Activated T-cell treated with anti-CD3 and anti-CD28 coated beads, Interleukin-2, amount 50 U/mL, for 24 hours (primary cell): ENCODE data around the gene ATP6V1G3.
"Not testable (repeated sequence)": the region's sequence is repeated elsewhere in the genome, so short reads cannot be mapped to it uniquely, and the experiment has no call there.

Source experiments
- DNase-seq: peaks from one replicate; pipeline ENCODE4 v3.0.0-alpha.2; 2020
- H3K27ac Mint-ChIP-seq: 2 replicates; pipeline ENCODE4 v1.8.0; 2020; ENCODE audit warnings: mild to moderate bottlenecking, mixed read lengths
- H3K27me3 Mint-ChIP-seq: 2 replicates; pipeline ENCODE4 v1.8.0; 2020; ENCODE audit warnings: mixed read lengths
- H3K36me3 Mint-ChIP-seq: 2 replicates; pipeline ENCODE4 v1.8.0; 2020; ENCODE audit warnings: low read depth, mixed read lengths
- H3K4me1 Mint-ChIP-seq: 2 replicates; pipeline ENCODE4 v1.8.0; 2020; ENCODE audit warnings: low read depth, mixed read lengths
- H3K4me3 Mint-ChIP-seq: 2 replicates; pipeline ENCODE4 v1.8.0; 2020; ENCODE audit warnings: mild to moderate bottlenecking, moderate library complexity, mixed read lengths
- H3K9me3 Mint-ChIP-seq: 2 replicates; pipeline ENCODE4 v1.8.0; 2020; ENCODE audit warnings: mixed read lengths

Gene ATP6V1G3

DNA sequence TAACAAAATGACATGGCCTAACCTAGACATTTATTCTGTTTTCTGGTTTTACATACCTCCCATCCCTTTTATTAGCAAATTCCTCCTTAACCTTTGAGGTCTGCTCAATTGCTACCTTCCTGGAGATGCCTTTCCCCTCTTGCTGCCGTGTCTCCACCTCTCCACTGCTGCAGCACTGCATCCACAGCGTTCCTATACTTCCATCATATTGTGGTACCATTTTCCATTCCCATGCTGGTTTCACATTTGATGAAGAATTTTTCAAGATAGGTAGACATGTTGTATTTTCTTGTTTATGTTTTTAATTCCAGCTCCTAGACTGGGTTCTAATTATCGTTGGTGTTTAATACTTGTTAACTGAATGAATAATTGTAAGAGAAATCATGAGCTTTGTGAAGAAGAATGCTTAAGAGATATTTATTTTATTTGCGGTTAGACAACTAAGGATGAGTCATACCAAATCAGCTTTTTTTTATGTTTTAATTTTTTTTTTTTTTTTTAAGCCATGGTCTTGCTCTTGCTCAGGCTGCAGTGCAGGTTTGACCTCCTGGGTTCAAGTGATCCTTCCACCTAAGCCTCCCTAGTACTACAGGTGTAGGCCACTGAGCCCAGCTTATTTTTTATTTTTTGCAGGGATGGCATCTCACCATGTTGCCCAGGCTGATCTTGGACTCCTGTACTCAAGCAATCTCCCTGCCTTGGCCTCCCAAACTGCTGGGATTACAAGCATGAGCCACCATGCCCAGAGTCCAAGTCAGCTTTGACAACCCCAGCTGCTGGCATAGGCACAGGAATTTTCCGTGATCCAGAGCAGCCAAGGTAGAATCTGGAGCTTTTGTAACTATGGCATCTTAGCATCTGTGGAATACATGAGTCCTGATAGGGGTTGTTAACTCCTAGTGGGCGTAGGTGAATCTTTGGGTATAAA is 44.0 kb downstream of the ATP6V1G3 start:
- no peak overlapping the region for H3K27ac Mint-ChIP-seq
- no peaks in the 10 kb centered on the region for H3K36me3 Mint-ChIP-seq
- peaks cover 10% of the 10 kb centered on the region for H3K9me3 Mint-ChIP-seq
- H3K27me3 Mint-ChIP-seq, result no peaks in the 10 kb centered on the region
- no peak for DNase-seq
- peaks cover 13% of the 10 kb centered on the region for H3K4me1 Mint-ChIP-seq
- no peak overlapping the region for H3K4me3 Mint-ChIP-seq

DNA sequence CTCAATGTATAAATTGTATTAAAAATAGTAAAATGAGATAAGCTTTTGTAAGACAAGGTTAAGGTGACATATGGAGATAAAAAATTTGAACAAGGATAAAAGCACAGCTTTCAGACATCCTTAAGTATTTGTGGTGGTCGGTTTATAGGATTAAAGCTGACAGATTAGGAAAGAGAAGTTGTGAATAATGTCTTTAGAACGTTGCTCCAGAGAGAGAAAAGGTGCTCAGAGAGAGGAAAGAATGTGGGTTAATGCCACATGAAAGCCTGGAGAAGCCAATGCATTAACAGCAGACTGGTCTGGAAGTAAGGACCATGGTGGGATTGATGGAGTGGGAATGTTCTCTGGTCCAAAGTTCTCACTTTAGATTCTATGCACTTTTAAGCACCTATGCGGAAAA is 44.8 kb downstream of the ATP6V1G3 start:
- H3K27me3 Mint-ChIP-seq, result no peaks in the 10 kb centered on the region
- H3K27ac Mint-ChIP-seq, result no peak overlapping the region
- H3K4me3 Mint-ChIP-seq, result no peak overlapping the region
- peaks cover 6% of the 10 kb centered on the region for H3K9me3 Mint-ChIP-seq
- no peaks in the 10 kb centered on the region for H3K36me3 Mint-ChIP-seq
- peaks cover 13% of the 10 kb centered on the region for H3K4me1 Mint-ChIP-seq
- DNase-seq, result no peak

DNA sequence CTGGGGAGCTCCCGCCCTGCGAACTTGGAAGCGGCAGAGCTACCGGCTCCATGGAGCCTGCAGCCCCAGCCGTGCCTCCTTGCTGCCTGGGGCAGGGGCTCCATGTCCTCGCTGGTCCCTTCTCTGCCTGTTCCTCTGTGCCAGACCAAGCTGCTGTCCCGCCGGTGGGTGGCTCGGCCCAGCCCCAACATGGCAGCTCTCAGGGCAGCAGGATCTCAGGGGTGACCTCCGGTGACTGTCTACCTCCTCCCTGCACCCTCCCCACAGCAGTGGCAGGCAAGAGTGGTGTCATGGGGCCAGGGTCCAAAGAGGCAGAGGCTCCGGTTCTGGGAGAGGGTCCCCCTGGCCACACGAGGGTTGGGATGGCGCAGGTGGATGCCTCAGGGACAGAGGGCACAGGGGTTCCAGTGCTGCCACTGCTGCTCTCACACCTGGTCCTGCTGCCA is 45.8 kb downstream of the ATP6V1G3 start:
- Mint-ChIP-seq H3K27ac (no peak overlapping the region), H3K36me3 (no peaks in the 10 kb centered on the region), H3K4me1 (peaks cover 13% of the 10 kb centered on the region), H3K27me3 (no peaks in the 10 kb centered on the region), H3K9me3 (peaks cover 2% of the 10 kb centered on the region), H3K4me3 (no peak overlapping the region)
- DNase-seq, result no peak

DNA sequence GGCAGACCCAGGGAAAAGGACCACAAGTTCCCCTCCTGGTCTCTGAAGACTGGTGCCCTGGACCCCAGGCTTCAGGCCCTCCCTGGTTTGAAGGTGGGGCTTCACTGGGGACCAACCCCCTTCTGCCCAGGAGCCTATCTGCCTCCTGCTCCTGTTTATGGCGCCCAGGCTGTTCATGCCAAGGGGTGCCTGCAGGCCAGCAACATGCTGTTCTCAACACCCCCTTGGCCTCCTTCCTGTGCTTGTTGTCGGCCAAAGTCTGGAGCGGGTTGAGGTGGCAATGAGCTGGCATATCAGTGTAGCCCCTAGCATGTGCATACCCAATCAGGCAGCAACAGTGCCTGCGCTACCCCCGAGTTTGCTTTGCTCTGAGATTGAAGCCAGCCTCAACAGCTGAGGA is 46.3 kb downstream of the ATP6V1G3 start:
- Mint-ChIP-seq H3K9me3 (no peaks in the 10 kb centered on the region), H3K4me3 (no peak overlapping the region), H3K36me3 (no peaks in the 10 kb centered on the region), H3K27ac (no peak overlapping the region), H3K4me1 (peaks cover 13% of the 10 kb centered on the region), H3K27me3 (no peaks in the 10 kb centered on the region)
- no peak for DNase-seq

DNA sequence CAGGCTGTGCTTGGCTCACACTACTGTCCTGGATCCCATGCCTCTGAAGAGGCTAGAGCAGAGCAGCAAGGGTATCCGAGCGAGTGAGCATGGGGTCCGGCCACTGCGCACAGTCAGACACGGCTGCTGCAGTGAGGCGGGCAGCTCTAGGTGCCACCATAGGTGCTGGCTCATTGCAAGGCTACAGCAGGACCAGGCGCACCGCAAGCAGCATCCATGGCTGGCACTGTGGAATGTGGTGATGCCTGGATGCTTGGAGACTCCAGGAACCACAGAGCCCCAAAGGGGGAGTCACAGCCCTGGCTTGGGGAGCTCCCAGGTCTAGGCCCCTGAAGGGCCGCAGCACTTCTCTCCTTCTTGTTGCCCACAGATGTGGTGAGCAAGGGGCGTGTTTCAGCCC is 47.2 kb downstream of the ATP6V1G3 start:
- Mint-ChIP-seq H3K4me1 (peaks cover 12% of the 10 kb centered on the region), H3K4me3 (no peak overlapping the region), H3K9me3 (no peaks in the 10 kb centered on the region), H3K27me3 (no peaks in the 10 kb centered on the region), H3K36me3 (no peaks in the 10 kb centered on the region), H3K27ac (no peak overlapping the region)
- DNase-seq, result no peak

DNA sequence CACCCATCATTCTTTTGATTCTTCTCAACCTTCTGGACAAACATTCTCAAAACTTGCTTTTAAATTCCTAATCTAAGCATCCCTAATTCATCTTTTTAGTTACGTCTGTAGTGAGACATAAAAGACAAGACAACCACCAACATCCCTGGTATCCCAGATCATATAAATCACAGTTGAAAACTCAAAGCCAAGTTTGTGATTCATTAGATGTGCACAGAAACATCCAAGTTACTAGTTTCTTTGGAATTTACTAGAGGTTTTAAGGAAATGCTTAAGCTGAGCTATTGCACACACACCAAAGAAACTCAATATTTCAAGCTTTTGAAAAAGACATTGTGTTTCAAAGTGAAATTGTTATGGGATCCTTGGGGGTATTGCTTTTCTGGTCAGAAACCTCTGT is 47.6 kb downstream of the ATP6V1G3 start:
- Mint-ChIP-seq H3K4me1 (peaks cover 8% of the 10 kb centered on the region), H3K27ac (no peak overlapping the region), H3K27me3 (no peaks in the 10 kb centered on the region), H3K9me3 (no peaks in the 10 kb centered on the region), H3K4me3 (no peak overlapping the region), H3K36me3 (no peaks in the 10 kb centered on the region)
- DNase-seq, result no peak

DNA sequence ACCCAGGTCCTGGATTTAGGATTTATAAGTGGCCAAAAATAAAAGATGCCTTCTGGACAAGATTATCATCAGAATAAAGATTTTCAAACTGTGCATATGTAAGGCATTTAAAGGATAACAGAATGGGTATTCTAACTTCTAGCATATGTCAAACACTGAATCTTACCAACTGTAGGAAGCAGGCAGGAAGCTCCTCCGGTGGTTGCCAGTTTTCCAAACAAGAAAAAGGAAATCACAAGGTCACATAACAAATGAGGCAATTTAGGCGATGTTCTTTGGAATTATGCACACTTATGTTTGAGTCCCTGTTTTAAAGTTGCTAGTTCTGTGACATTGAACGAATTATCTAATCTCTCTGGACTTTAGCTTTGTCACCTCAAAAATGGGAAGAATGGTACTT is 48.9 kb downstream of the ATP6V1G3 start:
- H3K9me3 Mint-ChIP-seq, result no peaks in the 10 kb centered on the region
- H3K27me3 Mint-ChIP-seq, result no peaks in the 10 kb centered on the region
- DNase-seq, result no peak
- H3K4me3 Mint-ChIP-seq, result no peak overlapping the region
- H3K36me3 Mint-ChIP-seq, result no peaks in the 10 kb centered on the region
- H3K4me1 Mint-ChIP-seq, result no peaks in the 10 kb centered on the region
- no peak overlapping the region for H3K27ac Mint-ChIP-seq

DNA sequence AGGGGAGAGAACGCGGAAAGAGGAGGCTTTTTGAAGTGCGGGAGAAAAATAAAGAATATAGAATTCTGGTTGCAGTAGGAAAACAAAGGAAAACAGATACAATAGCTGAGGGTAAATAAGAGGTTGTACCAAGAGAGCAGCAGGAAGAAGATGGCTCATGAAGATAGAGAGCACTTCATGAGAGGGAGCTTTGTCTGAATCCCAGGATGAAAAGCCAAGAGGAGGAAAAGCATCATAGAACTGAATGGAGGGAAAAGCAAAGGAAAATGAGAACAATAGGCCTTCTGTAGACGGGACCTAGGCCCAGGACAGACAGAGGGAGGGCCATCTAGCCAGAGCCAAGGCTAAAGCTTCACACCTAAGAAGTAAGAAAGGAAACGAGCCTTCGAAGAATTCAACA is 49.5 kb downstream of the ATP6V1G3 start:
- H3K4me3 Mint-ChIP-seq, result no peak overlapping the region
- no peaks in the 10 kb centered on the region for H3K27me3 Mint-ChIP-seq
- H3K27ac Mint-ChIP-seq, result no peak overlapping the region
- no peaks in the 10 kb centered on the region for H3K36me3 Mint-ChIP-seq
- H3K9me3 Mint-ChIP-seq, result no peaks in the 10 kb centered on the region
- H3K4me1 Mint-ChIP-seq, result no peaks in the 10 kb centered on the region
- no peak for DNase-seq

DNA sequence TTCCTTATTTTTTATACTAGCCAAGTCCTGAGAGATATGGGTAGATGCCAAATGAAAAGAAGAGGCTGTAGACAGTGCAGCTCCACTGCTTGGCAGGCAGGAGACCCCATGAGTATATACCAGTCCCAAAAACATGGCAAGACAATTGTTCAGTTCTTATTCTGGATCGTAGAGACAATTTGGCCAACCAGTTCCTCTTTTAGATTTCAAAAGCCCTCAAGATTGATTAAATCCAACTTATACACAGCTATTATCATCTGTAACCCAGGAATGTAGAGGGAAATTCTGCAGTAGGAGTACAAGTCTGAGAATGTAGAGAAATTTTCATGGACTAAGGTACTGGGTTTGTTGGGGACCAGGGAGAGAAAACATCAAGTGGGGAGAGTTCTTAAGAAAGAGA is 50.3 kb downstream of the ATP6V1G3 start:
- Mint-ChIP-seq H3K27me3 (no peaks in the 10 kb centered on the region), H3K4me1 (no peaks in the 10 kb centered on the region), H3K36me3 (no peaks in the 10 kb centered on the region), H3K9me3 (no peaks in the 10 kb centered on the region), H3K27ac (no peak overlapping the region), H3K4me3 (no peak overlapping the region)
- DNase-seq, result no peak

DNA sequence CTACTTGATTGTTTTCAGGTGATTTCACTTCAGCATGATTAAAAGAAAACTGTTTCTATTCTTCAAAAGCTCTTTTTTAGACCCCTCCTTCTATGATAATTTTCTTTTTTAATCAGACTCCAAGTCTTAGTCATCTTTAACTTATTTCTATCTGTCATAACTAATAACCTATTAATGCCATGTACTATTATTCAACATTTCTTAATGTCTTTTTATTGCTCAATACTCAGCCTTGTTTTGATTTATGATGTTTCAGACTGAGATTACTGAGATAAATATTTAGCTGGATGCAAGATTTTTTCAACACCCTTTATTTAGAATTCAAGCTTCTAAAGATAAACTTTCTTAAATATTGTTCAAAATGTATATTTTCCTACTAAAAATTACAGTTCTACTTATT is 53.6 kb downstream of the ATP6V1G3 start:
- Mint-ChIP-seq H3K4me1 (no peaks in the 10 kb centered on the region), H3K4me3 (no peak overlapping the region), H3K9me3 (no peaks in the 10 kb centered on the region), H3K27me3 (no peaks in the 10 kb centered on the region), H3K36me3 (no peaks in the 10 kb centered on the region), H3K27ac (no peak overlapping the region)
- no peak for DNase-seq

DNA sequence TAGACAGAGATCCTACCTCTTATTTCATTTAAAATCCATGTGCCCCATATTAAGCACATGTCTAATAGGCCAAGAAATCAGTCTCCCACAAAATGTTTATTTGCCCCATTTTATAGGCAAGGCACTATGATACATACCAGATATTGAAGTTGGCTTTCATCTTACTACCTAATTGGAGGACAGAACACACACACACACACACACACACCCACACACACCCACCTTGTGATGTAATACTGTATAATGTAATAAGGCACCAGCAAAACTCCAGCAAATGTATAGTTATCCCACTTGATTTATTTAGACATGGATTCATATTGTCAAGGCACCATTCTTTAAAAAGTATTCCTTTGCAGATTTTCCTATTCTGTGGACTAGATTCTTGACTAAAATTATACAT is 56.8 kb downstream of the ATP6V1G3 start:
- Mint-ChIP-seq H3K4me3 (no peak overlapping the region), H3K27me3 (no peaks in the 10 kb centered on the region), H3K4me1 (no peaks in the 10 kb centered on the region), H3K36me3 (no peaks in the 10 kb centered on the region), H3K9me3 (peaks cover 3% of the 10 kb centered on the region), H3K27ac (no peak overlapping the region)
- no peak for DNase-seq

DNA sequence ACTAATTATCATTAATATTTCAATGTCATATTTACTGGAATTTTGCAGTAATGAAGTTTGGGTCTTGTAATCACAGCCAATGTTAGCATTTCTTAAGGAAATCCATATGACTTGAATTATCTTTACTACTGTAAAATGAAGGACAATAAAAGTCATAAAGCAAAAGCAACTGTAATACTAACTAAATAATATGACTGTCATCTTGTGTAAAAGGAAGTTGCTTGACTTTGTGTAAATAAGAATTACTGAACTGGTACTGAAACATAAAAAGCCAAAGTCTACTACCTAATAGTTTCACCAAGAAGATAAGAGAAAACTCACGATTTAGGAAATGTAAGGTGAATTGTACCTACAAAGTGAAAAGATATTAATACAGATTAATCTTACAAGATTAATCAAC is 57.5 kb downstream of the ATP6V1G3 start:
- no peak for DNase-seq
- Mint-ChIP-seq H3K27me3 (no peaks in the 10 kb centered on the region), H3K36me3 (no peaks in the 10 kb centered on the region), H3K9me3 (peaks cover 3% of the 10 kb centered on the region), H3K4me1 (no peaks in the 10 kb centered on the region), H3K4me3 (no peak overlapping the region), H3K27ac (no peak overlapping the region)

DNA sequence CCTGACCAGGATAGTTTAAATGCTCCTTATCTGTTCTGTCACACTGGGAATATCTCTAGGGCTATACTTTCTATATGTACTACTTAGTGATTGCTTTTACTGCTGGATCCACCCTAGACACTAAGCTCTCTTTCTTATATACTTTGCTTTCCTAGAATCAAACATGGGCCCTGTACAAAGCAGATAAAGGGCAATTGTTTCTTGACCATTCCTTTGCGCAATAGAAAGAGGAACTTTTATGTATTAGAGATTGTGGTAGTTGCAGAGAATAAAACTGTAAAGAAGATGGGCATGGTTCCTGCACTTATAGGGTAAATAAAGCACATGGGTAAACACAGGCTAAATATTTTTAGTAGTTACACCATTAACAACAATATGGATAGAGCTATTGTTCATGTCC is 58.8 kb downstream of the ATP6V1G3 start:
- H3K9me3 Mint-ChIP-seq, result peaks cover 3% of the 10 kb centered on the region
- no peak for DNase-seq
- H3K4me1 Mint-ChIP-seq, result no peaks in the 10 kb centered on the region
- H3K36me3 Mint-ChIP-seq, result no peaks in the 10 kb centered on the region
- no peak overlapping the region for H3K4me3 Mint-ChIP-seq
- no peak overlapping the region for H3K27ac Mint-ChIP-seq
- no peaks in the 10 kb centered on the region for H3K27me3 Mint-ChIP-seq

DNA sequence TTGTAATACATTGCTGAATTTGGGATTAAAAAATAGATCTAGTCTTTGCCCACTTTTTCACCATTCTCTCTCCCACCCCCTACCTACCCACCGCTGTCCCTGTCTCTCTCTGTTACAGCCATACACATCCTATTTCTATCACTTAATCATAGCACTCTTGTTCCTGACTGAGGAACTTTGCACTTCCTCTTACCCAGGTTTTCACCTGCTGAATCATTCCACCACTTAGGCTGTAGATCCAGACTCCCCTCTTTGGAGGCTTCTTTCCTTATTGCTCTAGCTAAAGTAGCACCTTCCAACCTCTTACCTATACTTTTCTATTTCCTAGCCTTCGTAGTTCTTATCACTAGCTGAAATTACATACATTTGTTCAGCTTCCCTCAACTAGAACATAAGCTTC is 59.6 kb downstream of the ATP6V1G3 start:
- H3K4me1 Mint-ChIP-seq, result no peaks in the 10 kb centered on the region
- H3K27ac Mint-ChIP-seq, result no peak overlapping the region
- H3K4me3 Mint-ChIP-seq, result no peak overlapping the region
- no peak for DNase-seq
- no peaks in the 10 kb centered on the region for H3K36me3 Mint-ChIP-seq
- H3K27me3 Mint-ChIP-seq, result no peaks in the 10 kb centered on the region
- H3K9me3 Mint-ChIP-seq, result peaks cover 3% of the 10 kb centered on the region

DNA sequence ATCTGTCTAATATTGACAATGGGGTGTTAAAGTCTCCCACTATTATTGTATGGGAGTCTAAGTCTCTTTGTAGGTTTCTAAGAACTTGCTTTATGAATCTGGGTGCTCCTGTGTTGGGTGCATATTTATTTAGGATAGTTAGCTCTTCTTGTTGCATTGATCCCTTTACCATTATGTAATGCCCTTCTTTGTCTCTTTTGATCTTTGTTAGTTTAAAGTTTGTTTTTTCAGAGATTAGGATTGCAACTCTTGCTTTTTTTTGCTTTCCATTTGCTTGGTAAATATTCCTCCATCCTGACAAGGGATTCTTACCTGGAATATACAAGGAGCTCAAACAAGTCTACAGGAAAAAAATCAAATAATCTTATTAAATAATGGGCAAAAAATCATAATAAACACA is 63.1 kb downstream of the ATP6V1G3 start:
- H3K27ac Mint-ChIP-seq, DNase-seq, H3K36me3 Mint-ChIP-seq, H3K4me1 Mint-ChIP-seq, H3K27me3 Mint-ChIP-seq, H3K9me3 Mint-ChIP-seq, H3K4me3 Mint-ChIP-seq: not testable (repeated sequence)
